ENCODE results near the gene TSSC4.

The TSSC4 gene

GRCh38 chr11:2448661-2449547 lies 48.4 kb downstream of the TSSC4 start:
- Histone ChIP-seq H3K27ac (peak overlapping the region in 1 of 11 experiments; percentile 73; a peak in 2 of 22 replicates), H3K4me3 (no peak overlapping the region), H3K9me3 (replicated peaks in 1 of 11) (peaks cover 0 to 6% (median 0%) of the 10 kb centered on the region in 11 experiments; a peak in 1 of 22 replicates), H4K20me1 (peaks cover 0 to 26% (median 3%) of the 10 kb centered on the region in 11 experiments; a peak in 9 of 22 replicates), H3K4me1 (peaks cover 32 to 47% (median 40%) of the 10 kb centered on the region in 10 experiments), H3K27me3 (peaks cover 0 to 23% (median 15%) of the 10 kb centered on the region in 11 experiments; a peak in 18 of 22 replicates), H3K36me3 (peaks cover 0 to 6% (median 0%) of the 10 kb centered on the region in 11 experiments; a peak in 2 of 22 replicates), H3K9ac (peak overlapping the region in 2 of 11 experiments; percentile 5 to 83; a peak in 2 of 22 replicates), H3K4me2 (peak overlapping the region; percentile 86 to 99 (median 97); a peak in 17 of 22 replicates)
- no peak for TF ChIP-seq Cebpa-rat (IDR thresholded peaks at IDR 0.05)

GRCh38 chr11:2449548-2450320 lies 49.2 kb downstream of the TSSC4 start:
- H3K27me3 ChIP-seq: peaks cover 0 to 18% (median 15%) of the 10 kb centered on the region in 11 experiments; a peak in 18 of 22 replicates
- peaks cover 0 to 6% (median 0%) of the 10 kb centered on the region in 11 experiments; a peak in 3 of 22 replicates for H3K36me3 ChIP-seq
- H3K27ac ChIP-seq: no peak overlapping the region
- peaks cover 0 to 26% (median 3%) of the 10 kb centered on the region in 11 experiments; a peak in 9 of 22 replicates for H4K20me1 ChIP-seq
- peaks cover 0 to 6% (median 0%) of the 10 kb centered on the region in 11 experiments; a peak in 1 of 22 replicates for H3K9me3 ChIP-seq (replicated peaks in 1 of 11)
- no peak overlapping the region for H3K4me2 ChIP-seq
- H3K4me1 ChIP-seq: peaks cover 32 to 47% (median 40%) of the 10 kb centered on the region in 10 experiments
- TF ChIP-seq Cebpa-rat (IDR thresholded peaks at IDR 0.05): no peak
- H3K9ac ChIP-seq: no peak overlapping the region
- no peak overlapping the region for H3K4me3 ChIP-seq

- no peak overlapping the region for H3K4me3 ChIP-seq
- no peak for TF ChIP-seq Cebpa-rat (IDR thresholded peaks at IDR 0.05)
- H3K36me3 ChIP-seq: peaks cover 0 to 6% (median 0%) of the 10 kb centered on the region in 11 experiments; a peak in 3 of 22 replicates
- H3K27ac ChIP-seq: no peak overlapping the region
- H4K20me1 ChIP-seq: peaks cover 0 to 26% (median 3%) of the 10 kb centered on the region in 11 experiments; a peak in 8 of 22 replicates
- peaks cover 31 to 43% (median 35%) of the 10 kb centered on the region in 10 experiments for H3K4me1 ChIP-seq
- no peak overlapping the region for H3K9ac ChIP-seq
- H3K9me3 ChIP-seq (replicated peaks in 1 of 11): peaks cover 0 to 10% (median 2%) of the 10 kb centered on the region in 11 experiments; a peak in 3 of 22 replicates
- H3K4me2 ChIP-seq: no peak overlapping the region
- peaks cover 0 to 11% (median 9%) of the 10 kb centered on the region in 11 experiments; a peak in 18 of 22 replicates for H3K27me3 ChIP-seq
Measured at GRCh38 chr11:2450321-2451041, 49.9 kb downstream of the TSSC4 start.

- no peak overlapping the region for H3K27ac ChIP-seq
- no peak overlapping the region for H3K4me2 ChIP-seq
- H3K4me3 ChIP-seq: no peak overlapping the region
- H4K20me1 ChIP-seq: peaks cover 0 to 26% (median 3%) of the 10 kb centered on the region in 11 experiments; a peak in 8 of 22 replicates
- no peak overlapping the region for H3K9ac ChIP-seq
- peaks cover 0 to 2% (median under 1%) of the 10 kb centered on the region in 11 experiments; a peak in 6 of 22 replicates for H3K27me3 ChIP-seq
- H3K9me3 ChIP-seq (replicated peaks in 1 of 11): peaks cover 0 to 14% (median 6%) of the 10 kb centered on the region in 11 experiments; a peak in 3 of 22 replicates
- TF ChIP-seq Cebpa-rat (IDR thresholded peaks at IDR 0.05): no peak
- peaks cover 22 to 35% (median 26%) of the 10 kb centered on the region in 10 experiments for H3K4me1 ChIP-seq
- H3K36me3 ChIP-seq: peaks cover 0 to 6% (median 0%) of the 10 kb centered on the region in 11 experiments; a peak in 3 of 22 replicates
Measured at GRCh38 chr11:2451336-2451735, 50.8 kb downstream of the TSSC4 start.

DNA sequence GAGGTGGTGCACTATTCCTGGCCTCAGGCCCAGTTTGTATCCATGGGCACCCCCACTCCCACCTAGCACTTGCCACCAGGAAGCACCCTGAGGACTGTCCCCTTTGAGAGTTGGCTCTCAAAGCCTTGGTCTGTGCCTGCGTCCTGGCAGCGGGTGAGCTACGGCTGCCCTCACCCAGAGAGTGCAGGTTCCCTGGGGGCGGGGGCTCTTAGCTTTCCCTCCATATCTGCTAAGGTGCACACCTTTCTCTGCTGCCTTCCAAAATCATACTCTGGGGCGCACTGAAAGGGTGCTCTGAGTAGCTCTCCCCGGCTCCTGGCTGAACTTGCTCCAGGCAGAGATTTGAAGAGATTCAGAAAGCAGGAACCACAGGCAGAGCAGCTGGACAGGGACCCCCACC lies 51.4 kb downstream of the TSSC4 start:
- Histone ChIP-seq H3K9me3 (replicated peaks in 1 of 11) (peaks cover 0 to 14% (median 6%) of the 10 kb centered on the region in 11 experiments; a peak in 3 of 22 replicates), H3K4me2 (no peak overlapping the region), H3K27ac (no peak overlapping the region), H3K4me3 (no peak overlapping the region), H3K4me1 (peaks cover 16 to 29% (median 20%) of the 10 kb centered on the region in 10 experiments), H3K36me3 (peaks cover 0 to 6% (median 0%) of the 10 kb centered on the region in 11 experiments; a peak in 3 of 22 replicates), H3K9ac (no peak overlapping the region), H3K27me3 (no peaks in the 10 kb centered on the region), H4K20me1 (peaks cover 0 to 26% (median 3%) of the 10 kb centered on the region in 11 experiments; a peak in 8 of 22 replicates)
- TF ChIP-seq Cebpa-rat (IDR thresholded peaks at IDR 0.05): no peak

DNA sequence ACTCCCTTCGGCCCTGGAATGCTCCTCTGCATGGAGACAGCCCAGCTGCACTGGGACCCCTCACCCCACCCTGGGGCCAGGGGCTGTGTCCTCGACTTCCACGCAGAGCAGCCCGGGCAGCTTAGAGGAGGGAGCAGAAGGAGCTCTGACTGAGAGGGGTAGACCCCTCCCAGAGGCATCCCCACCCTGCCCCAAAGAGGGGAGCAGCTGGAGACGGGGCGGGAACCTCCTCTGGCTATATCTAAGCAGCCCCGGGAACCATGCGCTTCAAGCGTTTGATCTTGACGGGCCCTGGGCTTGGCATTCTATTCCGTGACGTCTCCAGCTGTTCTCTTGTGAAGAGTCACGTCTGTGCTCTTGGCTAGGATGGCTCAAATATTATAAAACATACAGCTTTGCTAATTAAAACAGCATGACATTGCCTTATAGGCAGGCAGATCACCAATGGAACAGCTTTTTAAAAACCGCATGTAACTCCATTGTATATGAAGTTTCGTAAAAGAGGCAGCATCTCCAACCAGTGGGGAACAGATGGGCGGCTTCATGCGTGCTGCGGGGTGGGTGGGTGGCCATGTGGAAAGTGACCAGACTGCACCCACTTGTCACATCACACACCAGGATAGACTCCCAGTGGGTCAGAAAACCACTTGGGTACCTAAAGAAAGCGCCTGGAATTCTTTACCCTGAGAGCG lies 51.9 kb downstream of the TSSC4 start:
- H3K36me3 ChIP-seq: peaks cover 0 to 6% (median 0%) of the 10 kb centered on the region in 11 experiments; a peak in 3 of 22 replicates
- no peak overlapping the region for H3K9ac ChIP-seq
- no peaks in the 10 kb centered on the region for H3K27me3 ChIP-seq
- H3K9me3 ChIP-seq (replicated peaks in 1 of 11): peaks cover 0 to 14% (median 6%) of the 10 kb centered on the region in 11 experiments; a peak in 3 of 22 replicates
- H3K27ac ChIP-seq: no peak overlapping the region
- no peak overlapping the region for H3K4me2 ChIP-seq
- no peak for TF ChIP-seq Cebpa-rat (IDR thresholded peaks at IDR 0.05)
- no peak overlapping the region for H3K4me3 ChIP-seq
- H3K4me1 ChIP-seq: peaks cover 11 to 24% (median 15%) of the 10 kb centered on the region in 10 experiments
- peaks cover 0 to 26% (median 3%) of the 10 kb centered on the region in 11 experiments; a peak in 8 of 22 replicates for H4K20me1 ChIP-seq

DNA sequence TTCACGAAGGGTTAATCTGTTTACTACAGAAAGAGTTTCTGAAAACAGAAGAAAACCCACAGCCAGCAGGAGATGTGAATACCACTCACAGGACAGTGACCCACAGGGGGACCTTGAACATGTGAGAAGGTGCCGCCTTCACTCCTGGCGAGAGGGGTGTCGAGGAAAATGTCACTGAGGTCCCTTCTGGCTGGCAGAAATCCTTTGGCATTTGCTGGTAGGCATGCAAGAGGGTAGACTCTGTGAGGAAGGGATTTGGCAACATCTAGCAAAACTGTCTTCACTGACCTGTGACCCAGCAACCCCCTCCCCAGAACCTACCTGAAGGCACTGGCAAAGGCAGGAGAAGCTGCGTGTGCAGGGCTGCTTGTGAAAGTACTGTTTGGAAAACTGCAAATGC lies 52.9 kb downstream of the TSSC4 start:
- Histone ChIP-seq H3K36me3 (peaks cover 0 to 6% (median 0%) of the 10 kb centered on the region in 11 experiments; a peak in 3 of 22 replicates), H3K27ac (no peak overlapping the region), H3K4me2 (no peak overlapping the region), H4K20me1 (peaks cover 0 to 27% (median 2%) of the 10 kb centered on the region in 11 experiments; a peak in 8 of 22 replicates), H3K4me1 (peaks cover under 1 to 14% (median 5%) of the 10 kb centered on the region in 10 experiments; a peak in 19 of 20 replicates), H3K27me3 (no peaks in the 10 kb centered on the region), H3K9me3 (replicated peaks in 1 of 11) (peaks cover 0 to 14% (median 6%) of the 10 kb centered on the region in 11 experiments; a peak in 3 of 22 replicates), H3K9ac (no peak overlapping the region), H3K4me3 (no peak overlapping the region)
- no peak for TF ChIP-seq Cebpa-rat (IDR thresholded peaks at IDR 0.05)

All from BLaER1 treated with 17β-estradiol and CSF1 and Interleukin-3, amounts not matched to agents 10 nM and 100 nM (cell line).